Epithelial cell of esophagus (primary cell): Measurements from ENCODE around the gene RBMS3.

Source experiments
- DNase-seq: peaks from one replicate; pipeline ENCODE4 v3.0.0; 2010; ENCODE audit warnings: low read depth
- H3K4me3 ChIP-seq: 2 replicates; pipeline ENCODE4 v1.5.1; 2011; ENCODE audit warnings: mild to moderate bottlenecking, low read length, control low read depth
- CTCF ChIP-seq: IDR thresholded peaks from 2 replicates; pipeline ENCODE4 v1.5.1; 2011; ENCODE audit warnings: low read depth, mild to moderate bottlenecking, low read length, control low read depth, inconsistent platforms; ENCODE audit not compliant: insufficient read depth; ENCODE audit errors: missing control alignments

The RBMS3 gene

GRCh38 chr3:29694331-29694730 lies 413.5 kb downstream of the RBMS3 start:
- no peak for DNase-seq
- H3K4me3 ChIP-seq: no peak overlapping the region

GRCh38 chr3:29694783-29695182 lies 413.9 kb downstream of the RBMS3 start:
- no peak for TF ChIP-seq CTCF
- peak; percentile 91 for DNase-seq
- no peak overlapping the region for H3K4me3 ChIP-seq

More at GRCh38 chr3:29694331-29694730, 413.5 kb downstream of the RBMS3 start:
- no peak for TF ChIP-seq CTCF

- TF ChIP-seq CTCF: no peak
- DNase-seq: no peak
- H3K4me3 ChIP-seq: no peak overlapping the region
These were observed 414.3 kb downstream of the RBMS3 start for GRCh38 chr3:29695201-29695600.

- H3K4me3 ChIP-seq: no peak overlapping the region
- no peak for TF ChIP-seq CTCF
- DNase-seq: peak; percentile 82
These were observed 414.9 kb downstream of the RBMS3 start for GRCh38 chr3:29695643-29696198.

GRCh38 chr3:29696311-29696710 lies 415.4 kb downstream of the RBMS3 start:
- DNase-seq: peak; percentile 13
- H3K4me3 ChIP-seq: no peak overlapping the region
- TF ChIP-seq CTCF: no peak

GRCh38 chr3:29697989-29698388 lies 417.1 kb downstream of the RBMS3 start:
- TF ChIP-seq CTCF: no peak
- no peak for DNase-seq
- no peak overlapping the region for H3K4me3 ChIP-seq

GRCh38 chr3:29700256-29700655 lies 419.4 kb downstream of the RBMS3 start:
- DNase-seq: no peak
- no peak overlapping the region for H3K4me3 ChIP-seq
- TF ChIP-seq CTCF: no peak
